Stimulated activated CD8-positive, alpha-beta memory T cell treated with anti-CD3 and anti-CD28 coated beads, Interleukin-4, amount 100 ng/mL, for 4 hours (primary cell): ENCODE data around the gene RAB5IF.
"Not testable (repeated sequence)": the region's sequence is repeated elsewhere in the genome, so short reads cannot be mapped to it uniquely, and the experiment has no call there.

Experiments used
- DNase-seq, 2 donors: peaks; one replicate each; pipeline ENCODE4 v3.0.0-alpha.2; 2020; ENCODE audit warnings: low read depth in 2 of 2, low spot score in 1 of 2

RAB5IF gene

DNA sequence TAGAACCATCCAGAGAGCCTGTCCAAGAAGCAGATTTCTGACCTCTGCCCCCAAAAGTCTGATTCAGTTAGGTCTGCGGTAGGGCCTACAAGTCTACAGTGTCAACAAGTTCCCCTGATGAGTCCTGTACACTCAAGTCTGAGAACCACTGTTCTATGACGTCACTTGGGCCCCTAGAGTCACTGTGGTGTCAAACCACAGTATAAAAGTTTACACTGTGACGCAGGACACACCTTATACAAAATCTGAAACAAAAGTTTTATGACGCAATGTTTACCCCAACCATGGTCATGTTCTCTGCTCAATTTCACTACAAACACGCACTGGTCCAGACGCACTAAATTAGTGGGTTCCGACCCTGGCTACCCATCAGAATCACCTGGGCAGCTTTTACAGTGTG, 22.5 kb downstream of the RAB5IF start:
- peak in 1 of 2 donors; percentile 29 for DNase-seq

DNA sequence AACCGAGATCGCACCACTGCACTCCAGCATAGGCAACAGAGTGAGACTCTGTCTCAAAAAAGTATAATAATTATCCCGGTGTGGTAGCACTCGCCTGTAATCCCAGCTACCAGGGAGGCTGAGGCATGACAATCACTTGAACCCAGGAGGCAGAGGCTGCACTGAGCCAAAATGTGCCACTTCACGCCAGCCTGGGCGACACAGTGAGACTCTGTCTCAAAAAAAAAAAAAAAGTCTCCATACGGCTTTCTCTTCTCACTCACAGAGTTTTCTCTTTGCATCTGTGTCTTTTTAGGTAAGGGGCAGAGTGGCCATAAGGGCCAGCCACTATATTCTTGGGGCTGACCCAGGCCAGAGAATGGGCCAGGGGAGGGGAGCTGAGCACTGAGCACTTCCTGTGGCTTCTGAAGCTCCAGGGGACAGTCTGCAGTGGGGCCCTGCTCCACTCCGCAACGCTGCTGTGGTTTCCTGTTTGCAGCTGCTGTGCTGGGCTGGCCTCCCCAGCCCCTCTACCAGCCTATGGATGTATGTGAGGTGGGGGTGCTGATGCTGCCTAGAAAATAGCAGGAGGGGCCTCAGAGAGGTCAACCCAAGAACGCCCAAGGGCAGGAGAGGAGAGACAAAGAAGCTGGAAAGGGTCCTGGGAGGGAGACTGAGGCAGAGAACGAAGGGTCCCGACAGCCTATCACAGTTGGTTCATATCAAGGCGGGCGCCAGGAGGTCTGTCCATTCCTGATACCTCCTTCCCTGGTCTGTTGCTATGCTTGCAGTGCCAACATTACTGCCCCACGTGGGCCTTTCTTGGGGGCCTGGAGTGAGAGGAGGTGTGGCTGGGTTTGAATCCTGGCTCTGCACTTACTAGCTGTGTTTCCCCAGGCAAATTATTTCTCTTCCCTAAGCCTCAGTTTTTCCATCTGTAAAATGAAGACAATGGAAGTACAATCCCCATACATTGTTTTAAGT, 24.4 kb downstream of the RAB5IF start:
- peak in 1 of 2 donors; percentile 7 for DNase-seq

- no peak for DNase-seq
Observed at GRCh38 chr20:36631646-36632045, 26.1 kb downstream of the RAB5IF start.

GRCh38 chr20:36632147-36632486, 26.5 kb downstream of the RAB5IF start:
- no peak for DNase-seq

GRCh38 chr20:36632487-36633284, 27.1 kb downstream of the RAB5IF start:
- no peak for DNase-seq

- DNase-seq, result no peak
Observed at GRCh38 chr20:36633285-36633772, 27.8 kb downstream of the RAB5IF start.

DNA sequence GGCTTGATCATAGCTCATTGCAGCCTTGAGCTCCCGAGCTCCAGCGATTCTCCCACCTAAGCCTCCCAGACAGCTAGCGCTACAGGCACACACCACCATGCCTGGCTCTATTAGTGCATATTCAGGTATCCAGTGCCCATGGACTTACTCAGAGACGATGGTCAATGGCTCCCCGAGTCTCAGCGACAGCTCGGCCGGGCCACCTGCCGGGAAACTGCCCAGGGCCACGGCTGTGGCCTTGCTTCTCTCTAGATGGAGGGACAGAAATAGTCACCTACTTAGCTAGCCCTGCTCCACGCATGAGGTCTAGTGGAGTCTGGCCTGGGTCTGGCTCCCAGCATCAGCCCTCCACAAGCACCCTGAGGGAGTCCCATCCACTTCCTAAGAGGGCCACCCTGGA, 28.8 kb downstream of the RAB5IF start:
- DNase-seq, result no peak

- DNase-seq, result not testable (repeated sequence)
Observed at GRCh38 chr20:36638876-36639400, 33.4 kb downstream of the RAB5IF start.

DNA sequence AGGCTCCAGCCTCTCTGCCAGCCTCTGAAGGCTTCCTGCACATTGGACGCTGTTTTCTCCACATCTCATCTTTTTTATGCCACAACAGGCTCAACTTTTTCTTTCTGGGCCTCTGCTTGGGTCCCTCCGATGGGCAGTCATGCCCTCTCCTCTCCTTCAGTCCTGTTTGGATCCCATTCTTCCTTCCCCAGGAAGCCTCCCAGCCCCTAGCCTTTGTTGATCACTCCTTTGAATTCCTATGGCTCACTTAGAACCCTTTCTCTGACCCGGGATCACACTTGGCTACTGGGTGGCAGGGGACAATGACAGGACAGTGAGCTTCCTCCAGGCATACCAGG, 35.9 kb downstream of the RAB5IF start:
- DNase-seq, result no peak

GRCh38 chr20:36642136-36642535, 36.6 kb downstream of the RAB5IF start:
- no peak for DNase-seq

DNA sequence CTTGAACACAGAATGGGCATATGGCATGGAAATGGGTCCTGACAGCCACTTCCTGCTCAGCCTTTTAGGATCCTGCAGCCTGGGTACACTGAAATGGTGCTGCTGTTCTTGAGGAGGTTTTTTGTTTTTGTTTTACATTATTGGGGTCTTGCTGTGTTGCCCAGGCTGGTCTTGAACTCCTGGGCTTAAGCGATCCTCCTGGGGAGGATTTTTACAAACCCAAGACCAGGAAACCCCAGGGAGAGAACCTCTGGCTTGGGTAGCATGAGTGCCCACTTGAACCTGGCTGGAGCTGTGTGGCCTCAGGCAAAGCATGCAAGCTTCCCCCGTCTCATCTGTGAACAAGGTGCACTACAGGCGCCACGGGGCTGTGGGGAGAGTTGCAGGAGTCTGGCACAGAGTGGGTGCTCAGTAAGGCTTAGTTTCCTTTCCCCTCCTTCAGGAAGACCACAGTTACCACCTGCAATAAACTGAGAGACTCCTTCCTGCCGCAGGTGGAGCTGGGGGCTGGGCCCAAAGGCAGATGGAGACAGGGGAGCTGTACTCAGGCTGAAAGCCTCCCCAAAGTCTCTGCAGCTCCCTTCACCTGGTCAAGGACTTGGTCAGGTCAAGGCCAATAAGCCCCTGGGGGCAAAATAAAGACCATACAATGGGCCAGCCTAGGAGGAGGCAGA, 38.6 kb downstream of the RAB5IF start:
- peak; percentile 17 to 47 for DNase-seq

GRCh38 chr20:36644706-36645095, 39.1 kb downstream of the RAB5IF start:
- DNase-seq, result peak; percentile 20 to 38

- no peak for DNase-seq
Observed at GRCh38 chr20:36645353-36645752, 39.8 kb downstream of the RAB5IF start.

DNA sequence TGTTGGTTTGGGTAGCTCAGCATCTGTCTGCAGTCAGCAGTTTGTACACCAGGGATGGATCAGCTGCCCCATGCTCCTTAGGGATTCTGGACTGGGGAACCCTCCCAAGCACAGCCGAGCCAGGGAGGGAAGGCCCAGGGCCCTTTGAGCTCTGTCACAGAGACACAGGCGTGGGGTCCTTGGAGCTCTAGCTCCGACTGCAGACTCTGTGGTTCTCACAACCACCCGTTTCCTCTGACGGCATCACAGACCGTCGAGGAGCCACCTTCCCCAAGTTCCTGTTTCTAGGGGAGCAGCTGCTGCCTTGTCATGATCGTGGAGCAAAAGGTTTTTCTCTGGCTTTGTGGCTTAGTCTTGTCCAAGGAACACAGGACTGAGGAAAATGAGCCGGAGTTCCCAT, 40.4 kb downstream of the RAB5IF start, which contains the start of gene SLA2:
Gene SLA2, minus strand, starts transcription at position 199 of the 400 bp plus-strand sequence. CDS start 4,861 bp downstream, outside the sequence.
- DNase-seq, result peak; percentile 34 to 40

- no peak for DNase-seq
Observed at GRCh38 chr20:36646678-36647077, 41.1 kb downstream of the RAB5IF start.

GRCh38 chr20:36647196-36648121, 41.9 kb downstream of the RAB5IF start:
- no peak for DNase-seq

- DNase-seq, result no peak
Observed at GRCh38 chr20:36653456-36653855, 47.9 kb downstream of the RAB5IF start.

GRCh38 chr20:36654506-36654905, 48.9 kb downstream of the RAB5IF start:
- DNase-seq, result no peak

GRCh38 chr20:36655004-36655403, 49.4 kb downstream of the RAB5IF start:
- no peak for DNase-seq

- DNase-seq, result no peak
Observed at GRCh38 chr20:36656733-36657132, 51.2 kb downstream of the RAB5IF start.
